ENCODE measurements around the gene MNT.
A peak's percentile ranks its signal among the peaks of the same experiment; 100 is the strongest.

MNT gene

GRCh38 chr17:2393954-2394749 lies 6.7 kb downstream of the MNT start:
- no peak for TF ChIP-seq CTCF (conservative IDR thresholded peaks at IDR 0.05)
- H3K27ac ChIP-seq, result peak overlapping the region; percentile 95

GRCh38 chr17:2393174-2393953 lies 7.5 kb downstream of the MNT start:
- peak overlapping the region; percentile 95 for H3K27ac ChIP-seq
- no peak for TF ChIP-seq CTCF (conservative IDR thresholded peaks at IDR 0.05)

GRCh38 chr17:2392252-2393173 lies 8.3 kb downstream of the MNT start:
- no peak for TF ChIP-seq CTCF (conservative IDR thresholded peaks at IDR 0.05)
- peak overlapping the region; percentile 95 for H3K27ac ChIP-seq

- H3K27ac ChIP-seq, result peak overlapping the region; percentile 95
- no peak for TF ChIP-seq CTCF (conservative IDR thresholded peaks at IDR 0.05)
These were observed 9.1 kb downstream of the MNT start for GRCh38 chr17:2391597-2392251.

- TF ChIP-seq CTCF (conservative IDR thresholded peaks at IDR 0.05), result no peak
These were observed 10.5 kb downstream of the MNT start for GRCh38 chr17:2390199-2390836.

GRCh38 chr17:2388683-2389055 lies 12.2 kb downstream of the MNT start:
- no peak for TF ChIP-seq CTCF (conservative IDR thresholded peaks at IDR 0.05)
- H3K27ac ChIP-seq, result peak overlapping the region; percentile 24; the same call in 1 of the 2 replicates

More at GRCh38 chr17:2390199-2390836, 10.5 kb downstream of the MNT start:
- H3K27ac ChIP-seq, result peak overlapping the region; percentile 24; the same call in 1 of the 2 replicates

Data from VCaP (cell line).